NB4 (cell line): ENCODE data around the gene OPCML.

Source experiments
- CTCF ChIP-seq: IDR thresholded peaks from one replicate; pipeline ENCODE4 v1.5.1; 2012; ENCODE audit warnings: low read depth, low read length
- MAX ChIP-seq: IDR thresholded peaks from 2 replicates; pipeline ENCODE4 v1.6.1; 2011; ENCODE audit warnings: low read depth, low read length
- MYC ChIP-seq: IDR thresholded peaks from 2 replicates; pipeline ENCODE4 v1.6.1; 2011; ENCODE audit warnings: low read depth, low read length
- POLR2A ChIP-seq: IDR thresholded peaks from 2 replicates; pipeline ENCODE4 v1.6.1; 2011; ENCODE audit warnings: mild to moderate bottlenecking; ENCODE audit not compliant: insufficient read length; ENCODE audit errors: extremely low read depth

- TF ChIP-seq CTCF = no peak
- no peak for TF ChIP-seq POLR2A
- TF ChIP-seq MAX = no peak
- no peak for TF ChIP-seq MYC
Measured at GRCh38 chr11:132913886-132914285, 618.4 kb downstream of the OPCML start.
